ENCODE data around the gene ZNF783. TPM values are rescaled to one million over a fixed set of nuclear protein-coding genes. Genes with fewer than 3 reads are reported as not detected.

ZNF783 gene
- total RNA-seq, 2 experiments from 2014 or later = 14.4 to 15.8 TPM

Other genes with a start within 250 kb of the ZNF783 start
- 100 to 1,000 TPM; 108 TPM for gene PDIA4, start 233.7 kb upstream of the ZNF783 start, total RNA-seq
- gene ZNF786, start 171.5 kb upstream of the ZNF783 start, total RNA-seq = 1 to 10 TPM; 6.0 to 7.0 TPM
- 1 to 10 TPM; 1.1 TPM for gene ZNF425, start 135.9 kb upstream of the ZNF783 start, total RNA-seq
- 10 to 100 TPM; 12.1 to 13.7 TPM for gene ZNF398, start 114.7 kb upstream of the ZNF783 start, total RNA-seq
- 10 to 100 TPM; 66.1 to 66.6 TPM for gene ZNF282, start 66.7 kb upstream of the ZNF783 start, total RNA-seq
- gene ZNF212, start 22.5 kb upstream of the ZNF783 start, total RNA-seq = 10 to 100 TPM; 13.5 to 14.5 TPM
- gene ZNF777, start 198.9 kb downstream of the ZNF783 start, total RNA-seq = 10 to 100 TPM; 11.7 to 11.8 TPM
- gene ZNF746, start 235.6 kb downstream of the ZNF783 start, total RNA-seq = 10 to 100 TPM; 18.5 to 19.8 TPM

Measured in activated CD4-positive, alpha-beta memory T cell treated with anti-CD3 and anti-CD28 coated beads, Interleukin-2, amount 10 ng/mL, durations not matched to agents 7 days and 5 days (primary cell).